Activated T-cell treated with anti-CD3 and anti-CD28 coated beads for 48 hours (primary cell): ENCODE results near the gene XXYLT1.

Experiments
- DNase-seq: peaks from one replicate; pipeline ENCODE4 v3.0.0-alpha.2; 2020; ENCODE audit warnings: low read depth

XXYLT1 gene

GRCh38 chr3:195129644-195130492, 141.1 kb downstream of the XXYLT1 start:
- peak; percentile 25 for DNase-seq

GRCh38 chr3:195129072-195129643, 141.8 kb downstream of the XXYLT1 start:
- DNase-seq, result no peak

- DNase-seq, result no peak
These were observed 142.5 kb downstream of the XXYLT1 start for GRCh38 chr3:195128255-195129071.

- no peak for DNase-seq
These were observed 144.8 kb downstream of the XXYLT1 start for GRCh38 chr3:195126056-195126605.

GRCh38 chr3:195125646-195126045, 145.3 kb downstream of the XXYLT1 start:
- DNase-seq, result no peak

GRCh38 chr3:195124378-195124992, 146.5 kb downstream of the XXYLT1 start:
- no peak for DNase-seq

DNA sequence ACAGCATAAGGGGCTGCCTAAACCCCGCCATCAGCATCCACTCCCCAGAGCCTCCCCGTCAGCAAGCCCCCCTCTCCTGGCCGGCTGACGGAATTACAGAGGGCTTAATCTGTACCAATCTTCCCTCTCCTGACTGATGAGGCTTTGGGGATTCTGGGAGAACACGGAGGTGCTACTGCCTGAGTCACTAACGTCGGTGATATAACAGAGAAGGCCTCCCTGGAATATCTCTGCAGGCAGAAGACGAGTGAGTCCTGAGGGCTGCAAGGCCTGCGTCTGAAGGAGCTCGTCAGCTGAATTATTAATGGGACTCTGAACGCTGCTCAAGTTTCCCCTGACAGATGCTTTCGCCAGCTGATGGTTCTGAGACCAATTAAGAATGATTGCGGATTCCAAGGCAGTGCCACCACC, 147.7 kb downstream of the XXYLT1 start:
- no peak for DNase-seq

DNA sequence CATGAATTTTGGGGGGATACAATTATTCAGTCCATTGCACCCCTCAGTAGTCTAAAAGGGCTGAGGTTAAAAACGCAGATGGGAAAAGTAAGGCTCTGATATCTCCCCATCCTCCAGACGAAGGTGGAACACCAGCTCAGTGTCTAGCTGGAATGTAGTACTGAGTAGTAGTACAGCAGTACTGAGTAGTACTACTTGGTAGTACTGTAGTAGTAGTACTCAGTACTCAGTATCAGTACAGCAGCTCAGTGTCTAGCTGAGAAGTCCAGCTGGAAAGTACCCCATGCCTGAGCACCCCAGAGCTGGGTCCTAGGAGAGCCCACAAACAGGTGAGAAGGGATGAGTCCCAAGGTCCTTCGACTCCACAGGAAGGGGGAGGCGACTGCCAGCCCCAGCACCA, 148.7 kb downstream of the XXYLT1 start:
- no peak for DNase-seq

DNA sequence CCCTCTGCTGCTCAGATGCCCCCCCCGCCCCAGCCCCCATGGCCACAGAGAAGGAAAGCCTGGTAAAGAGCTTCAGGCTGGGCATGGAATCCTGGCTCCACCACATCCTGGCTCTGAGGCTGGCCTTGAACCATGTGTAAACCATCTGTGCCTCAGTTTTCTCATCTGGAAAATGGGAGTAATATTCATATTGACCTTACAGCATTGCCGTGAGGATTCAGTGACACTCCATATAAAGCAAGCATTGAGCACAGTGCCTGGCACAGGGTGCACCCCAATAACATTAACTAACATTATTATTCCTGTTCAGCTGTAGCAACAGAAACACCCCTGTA, 150.7 kb downstream of the XXYLT1 start:
- no peak for DNase-seq

DNA sequence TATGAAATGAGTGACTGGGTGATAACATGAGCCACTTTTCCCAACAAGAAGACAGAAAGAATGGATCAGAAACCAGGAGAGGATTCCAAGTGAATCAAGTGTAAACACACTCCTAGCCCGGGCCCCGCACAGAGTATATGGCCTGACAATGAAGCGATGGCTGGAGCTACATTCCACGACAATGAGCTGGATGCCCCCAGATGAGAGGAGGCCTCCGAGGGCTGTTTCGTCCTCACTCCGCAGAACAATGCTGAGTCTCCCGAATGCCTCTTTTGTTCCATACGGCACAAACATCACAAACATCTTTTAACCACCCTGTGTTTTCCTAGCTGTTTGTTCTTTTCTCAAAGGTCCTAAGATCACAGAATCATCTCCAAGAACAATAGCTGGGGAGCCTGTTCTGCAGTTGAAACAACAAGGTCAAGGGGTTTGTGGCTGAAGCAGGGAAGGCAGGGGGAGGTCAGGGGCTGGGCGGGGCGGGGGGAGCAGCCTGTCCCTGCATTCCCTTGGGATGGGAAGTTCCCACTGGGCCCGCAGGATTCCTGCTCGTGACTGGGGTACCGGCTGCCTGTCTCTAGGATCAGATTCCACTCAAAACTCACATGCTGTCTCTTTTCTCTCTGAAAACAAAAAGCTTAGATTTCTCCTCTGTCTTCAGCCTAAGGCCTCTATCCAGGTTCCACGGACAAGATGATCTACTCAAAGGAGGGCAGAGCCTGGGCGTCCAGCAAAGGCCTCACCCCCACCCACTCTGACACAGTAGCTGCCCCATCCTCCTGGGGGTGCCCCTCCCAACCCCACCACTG, 151.3 kb downstream of the XXYLT1 start:
- DNase-seq, result no peak

- no peak for DNase-seq
These were observed 152.3 kb downstream of the XXYLT1 start for GRCh38 chr3:195118671-195119070.

DNA sequence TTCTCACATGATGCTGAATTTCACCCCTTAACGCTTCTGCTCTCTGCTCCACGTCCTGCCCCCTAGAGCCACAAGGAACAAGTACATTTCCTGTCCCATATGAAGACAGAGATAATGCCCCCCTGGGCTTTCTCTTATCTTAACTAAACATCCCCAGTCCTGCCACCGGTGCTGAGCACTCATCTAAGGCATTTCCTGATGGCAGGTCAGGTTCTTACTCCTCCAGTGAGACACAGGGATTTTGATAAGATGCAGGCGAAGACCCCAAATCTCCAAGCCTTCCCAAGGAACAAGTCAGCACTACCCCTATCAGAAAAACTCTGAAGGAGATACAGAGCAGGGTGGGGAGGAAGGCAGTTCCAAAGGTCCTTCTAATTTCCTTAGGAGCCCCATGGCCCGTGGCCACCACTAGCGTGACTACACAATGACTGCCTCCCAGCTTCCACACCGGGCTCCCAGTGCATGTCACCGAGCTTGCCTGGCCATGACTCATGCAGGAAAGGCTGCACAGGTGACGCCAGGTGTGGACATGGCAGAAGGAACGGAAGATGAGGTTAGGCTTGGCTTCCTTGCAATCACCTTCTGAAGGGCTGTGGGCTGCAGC, 152.9 kb downstream of the XXYLT1 start:
- no peak for DNase-seq

DNA sequence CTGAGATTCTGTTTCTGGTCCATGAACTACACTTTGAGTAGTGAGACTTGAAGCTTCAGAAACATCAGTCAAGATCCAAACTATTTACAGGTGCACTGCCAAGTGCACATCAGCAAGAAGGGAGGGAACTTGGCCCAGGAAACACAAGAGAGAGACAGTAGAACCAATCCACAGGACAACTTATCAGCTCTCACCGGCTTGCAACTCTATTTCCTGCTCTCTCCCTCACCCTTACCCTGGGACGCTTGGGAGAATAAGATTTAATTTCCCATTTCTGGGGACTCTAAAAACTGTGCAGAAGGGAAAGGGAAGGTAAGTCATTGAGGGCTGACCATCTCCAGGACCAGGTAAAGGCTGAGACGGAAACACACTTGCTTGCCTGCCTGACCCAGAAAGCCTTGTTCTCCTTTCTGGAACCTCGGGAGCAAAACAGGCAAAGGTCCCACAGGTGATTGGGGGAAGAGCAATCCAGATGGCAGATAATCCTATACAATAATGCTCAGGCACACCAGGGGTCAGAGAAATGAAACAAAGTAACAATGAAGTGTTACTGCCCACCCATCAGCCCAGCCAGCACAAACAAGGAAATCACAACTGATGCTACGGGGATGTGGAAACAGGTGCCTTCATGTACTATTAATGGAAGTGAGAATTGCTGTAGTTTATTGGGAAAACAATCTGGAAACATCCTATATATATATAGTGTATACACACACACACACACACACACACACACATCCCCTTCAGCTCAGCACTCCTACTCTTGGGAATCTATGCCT, 154.4 kb downstream of the XXYLT1 start:
- DNase-seq, result no peak

- no peak for DNase-seq
These were observed 155.2 kb downstream of the XXYLT1 start for GRCh38 chr3:195115600-195116406.

GRCh38 chr3:195114786-195115599, 156.0 kb downstream of the XXYLT1 start:
- no peak for DNase-seq

DNA sequence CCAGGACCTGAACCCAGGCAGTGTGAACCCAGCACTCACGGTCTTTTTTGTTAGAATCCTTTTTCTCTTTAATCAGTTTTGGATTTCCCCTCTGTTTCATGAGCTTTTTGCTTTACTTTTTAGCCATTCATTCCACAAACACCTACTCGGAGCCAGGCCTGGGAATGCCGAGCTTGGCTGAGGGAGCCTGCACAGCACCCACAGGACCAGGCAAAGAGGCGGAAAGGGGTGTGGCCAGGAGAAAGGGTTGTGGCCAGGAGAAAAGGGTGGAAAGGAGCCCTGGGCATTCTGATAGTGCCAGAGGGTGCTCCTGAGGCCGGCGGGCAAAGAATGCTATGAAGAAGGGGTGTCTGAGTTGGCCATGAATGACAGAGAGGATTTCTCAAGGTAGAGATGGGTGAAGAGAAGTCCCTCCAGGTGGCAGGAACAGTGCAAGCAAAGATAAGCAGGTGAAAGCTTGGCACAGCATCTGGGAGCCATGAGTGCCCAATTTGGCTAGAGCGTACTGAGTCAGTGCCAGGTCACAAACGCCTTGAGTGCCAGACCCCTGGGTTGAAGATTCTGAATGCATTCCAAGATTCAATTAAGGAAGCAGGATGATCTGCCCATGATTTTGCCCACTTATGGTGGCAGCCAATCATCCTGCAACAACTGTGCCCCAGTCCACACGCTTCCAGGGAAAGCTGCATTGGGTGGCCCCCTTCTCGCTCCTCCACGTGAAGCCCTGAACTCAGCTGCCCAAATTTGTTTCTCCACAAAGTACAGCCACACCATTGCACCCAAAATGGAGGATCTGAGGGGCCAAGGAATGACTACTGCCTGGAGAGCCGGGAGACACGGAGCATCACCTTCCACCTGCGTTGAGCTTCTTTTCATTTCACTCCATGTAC, 157.2 kb downstream of the XXYLT1 start:
- no peak for DNase-seq

- DNase-seq, result no peak
These were observed 157.9 kb downstream of the XXYLT1 start for GRCh38 chr3:195113048-195113447.
